ENCODE data around the gene FGD4.

FGD4 gene

DNA sequence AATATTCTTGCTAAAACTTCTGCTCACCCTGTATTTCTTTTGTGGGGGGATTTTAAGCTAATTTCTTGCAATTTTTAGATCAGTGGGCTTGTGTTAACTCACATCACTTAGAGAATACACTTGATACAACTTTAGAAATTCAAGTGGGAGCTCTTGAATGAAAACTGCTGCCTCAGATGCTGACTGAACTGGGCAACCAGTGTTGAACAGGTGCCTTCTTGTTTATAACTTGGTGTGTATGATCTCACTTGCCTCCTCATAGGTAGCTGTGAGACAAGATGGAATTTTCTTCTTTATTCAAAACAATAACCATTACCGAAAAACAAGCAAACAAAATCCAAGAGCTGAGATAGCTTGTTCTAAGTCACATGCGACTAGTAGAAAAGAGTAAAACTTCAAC lies 63.5 kb downstream of the FGD4 start:
- DNase-seq (ENCODE audit: low read depth, low spot score) = no peak
- ChIA-PET CTCF (interaction anchor here (0.9 kb wide), 1 partner anchor 9 kb away, joined by 3 read pairs; no protein-coding TSS in a partner anchor), POLR2A (no interaction called here)
- H3K4me3 ChIP-seq (ENCODE audit: low read depth, low read length) = no peak overlapping the region
- TF ChIP-seq, protein P1, sequence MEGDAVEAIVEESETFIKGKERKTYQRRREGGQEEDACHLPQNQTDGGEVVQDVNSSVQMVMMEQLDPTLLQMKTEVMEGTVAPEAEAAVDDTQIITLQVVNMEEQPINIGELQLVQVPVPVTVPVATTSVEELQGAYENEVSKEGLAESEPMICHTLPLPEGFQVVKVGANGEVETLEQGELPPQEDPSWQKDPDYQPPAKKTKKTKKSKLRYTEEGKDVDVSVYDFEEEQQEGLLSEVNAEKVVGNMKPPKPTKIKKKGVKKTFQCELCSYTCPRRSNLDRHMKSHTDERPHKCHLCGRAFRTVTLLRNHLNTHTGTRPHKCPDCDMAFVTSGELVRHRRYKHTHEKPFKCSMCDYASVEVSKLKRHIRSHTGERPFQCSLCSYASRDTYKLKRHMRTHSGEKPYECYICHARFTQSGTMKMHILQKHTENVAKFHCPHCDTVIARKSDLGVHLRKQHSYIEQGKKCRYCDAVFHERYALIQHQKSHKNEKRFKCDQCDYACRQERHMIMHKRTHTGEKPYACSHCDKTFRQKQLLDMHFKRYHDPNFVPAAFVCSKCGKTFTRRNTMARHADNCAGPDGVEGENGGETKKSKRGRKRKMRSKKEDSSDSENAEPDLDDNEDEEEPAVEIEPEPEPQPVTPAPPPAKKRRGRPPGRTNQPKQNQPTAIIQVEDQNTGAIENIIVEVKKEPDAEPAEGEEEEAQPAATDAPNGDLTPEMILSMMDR (IDR thresholded peaks at IDR 0.05; ENCODE audit: insufficient read depth, low read length, missing control alignments) = no peak

DNA sequence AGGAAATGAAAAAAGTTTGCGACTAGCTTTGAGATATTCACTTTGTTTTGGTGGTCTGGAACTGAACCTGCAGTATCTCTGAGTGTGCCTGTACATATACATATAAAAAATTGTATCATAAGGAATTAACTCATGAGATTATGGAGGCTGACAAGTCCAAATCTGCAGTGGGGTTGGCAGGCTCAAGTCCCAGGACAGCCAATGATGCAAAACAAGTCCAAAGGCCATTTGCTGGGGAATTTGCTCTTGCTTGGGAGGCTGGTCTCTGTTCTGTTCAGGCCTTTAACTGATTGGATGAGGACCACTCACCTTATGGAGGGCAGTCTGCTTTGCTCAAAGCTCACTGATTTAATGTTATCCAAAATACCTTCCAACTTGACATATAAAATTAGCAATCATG lies 66.8 kb downstream of the FGD4 start:
- ChIA-PET CTCF (interaction anchor here (1.3 to 2.4 kb wide), 2 partner anchors 10 to 206 kb away, joined by 6 read pairs; no protein-coding TSS in a partner anchor), POLR2A (no interaction called here)
- TF ChIP-seq, protein P1 (IDR thresholded peaks at IDR 0.05; ENCODE audit: insufficient read depth, low read length, missing control alignments) = no peak
- no peak for DNase-seq (ENCODE audit: low read depth, low spot score)
- no peak overlapping the region for H3K4me3 ChIP-seq (ENCODE audit: low read depth, low read length)

DNA sequence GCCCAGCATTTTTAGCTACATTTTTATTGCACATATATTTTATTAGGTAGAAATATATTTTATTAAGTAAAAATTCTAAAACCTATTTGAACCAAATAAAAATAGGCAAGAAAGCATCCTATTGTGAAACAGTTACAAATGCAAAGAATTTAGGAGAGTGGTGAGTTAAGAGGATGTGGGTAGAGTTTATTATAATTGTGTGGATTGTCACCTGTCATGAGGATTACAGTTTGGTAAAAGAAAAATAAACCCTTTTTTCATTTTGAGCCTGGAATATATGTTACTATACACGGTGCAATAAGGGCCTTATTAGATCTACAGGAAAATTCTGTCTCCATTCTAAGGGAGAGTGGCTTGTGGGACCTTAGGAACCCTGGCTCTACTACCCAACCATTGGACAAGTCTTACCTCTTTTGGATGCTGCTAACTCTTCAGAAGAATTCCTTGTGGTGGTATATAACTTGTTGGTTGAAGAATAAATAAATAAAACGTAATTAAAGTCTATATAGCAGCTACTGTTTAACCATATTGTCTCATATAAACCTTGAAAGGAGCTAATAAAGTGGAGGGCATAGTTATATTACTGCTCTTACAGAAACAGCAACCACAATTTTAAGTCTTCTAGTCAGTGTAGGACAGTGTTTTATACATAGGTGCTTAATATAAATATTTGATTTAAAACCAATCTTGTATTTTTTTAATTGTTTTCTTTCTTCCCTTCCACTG lies 67.8 kb downstream of the FGD4 start:
- ChIA-PET CTCF (interaction anchor here (1.3 to 2.4 kb wide), 2 partner anchors 11 to 205 kb away, joined by 4 to 6 read pairs (median 6); no protein-coding TSS in a partner anchor), POLR2A (no interaction called here)
- no peak for DNase-seq (ENCODE audit: low read depth, low spot score)
- TF ChIP-seq, protein P1 (IDR thresholded peaks at IDR 0.05; ENCODE audit: insufficient read depth, low read length, missing control alignments) = no peak
- no peak overlapping the region for H3K4me3 ChIP-seq (ENCODE audit: low read depth, low read length)

GRCh38 chr12:32467959-32468863 lies 68.9 kb downstream of the FGD4 start:
- CTCF ChIA-PET = interaction anchor here (1.5 to 2.4 kb wide), 2 partner anchors 13 to 204 kb away, joined by 4 to 6 read pairs; no protein-coding TSS in a partner anchor
- DNase-seq (ENCODE audit: low read depth, low spot score) = no peak
- POLR2A ChIA-PET = no interaction called here
- H3K4me3 ChIP-seq (ENCODE audit: low read depth, low read length) = no peak overlapping the region
- TF ChIP-seq, protein P1 (IDR thresholded peaks at IDR 0.05; ENCODE audit: insufficient read depth, low read length, missing control alignments) = no peak

- TF ChIP-seq, protein P1 (IDR thresholded peaks at IDR 0.05; ENCODE audit: insufficient read depth, low read length, missing control alignments) = no peak
- H3K4me3 ChIP-seq (ENCODE audit: low read depth, low read length) = no peak overlapping the region
- DNase-seq (ENCODE audit: low read depth, low spot score) = no peak
- ChIA-PET POLR2A (no interaction called here), CTCF (no interaction called here)
These were observed 71.6 kb downstream of the FGD4 start for GRCh38 chr12:32470936-32471470.

GRCh38 chr12:32471591-32472001 lies 72.2 kb downstream of the FGD4 start:
- TF ChIP-seq, protein P1 (IDR thresholded peaks at IDR 0.05; ENCODE audit: insufficient read depth, low read length, missing control alignments) = no peak
- DNase-seq (ENCODE audit: low read depth, low spot score) = no peak
- no peak overlapping the region for H3K4me3 ChIP-seq (ENCODE audit: low read depth, low read length)
- POLR2A ChIA-PET = no interaction called here
- CTCF ChIA-PET = no interaction called here
